ENCODE measurements around the gene VPS13A. TPM values are rescaled to one million over a fixed set of nuclear protein-coding genes. Genes with fewer than 3 reads are reported as not detected.

The VPS13A gene
- total and polyA plus RNA-seq, 2 experiments from 2014 or later = 13.2 to 65.6 TPM

DNA sequence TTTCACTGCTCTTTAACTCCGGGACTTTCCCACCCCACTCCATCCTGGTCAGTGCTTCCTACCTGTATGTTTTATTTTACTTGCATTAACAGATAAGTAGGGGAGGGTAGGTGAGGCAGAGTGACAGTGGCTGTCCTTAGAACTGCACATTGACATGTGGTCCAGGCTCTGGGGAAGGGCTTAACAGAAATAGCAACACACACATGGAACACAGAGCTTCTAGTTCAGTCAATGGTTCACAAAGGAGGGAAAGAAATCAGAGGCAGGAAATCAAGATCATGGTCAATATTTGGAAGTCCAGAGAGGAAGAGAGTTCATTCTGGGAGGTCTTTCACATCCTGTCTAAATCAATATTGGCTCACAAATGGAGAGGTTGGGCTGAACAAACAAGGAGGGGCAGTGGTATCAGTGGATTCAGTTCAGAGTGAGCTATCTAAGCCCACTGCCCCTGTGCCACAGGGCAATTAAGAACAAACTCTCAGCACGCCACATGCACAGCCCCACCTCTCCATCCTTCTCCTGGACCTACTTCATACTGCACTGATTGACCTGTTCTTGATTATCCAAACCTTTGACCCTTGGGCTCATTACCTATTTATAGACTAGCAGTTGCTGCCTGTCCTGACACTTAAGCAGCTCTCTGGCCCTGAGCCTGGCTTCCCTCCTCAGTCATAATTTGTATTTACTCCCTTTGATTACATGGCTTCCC lies 6.2 kb upstream of the VPS13A start:
- Histone ChIP-seq H3K36me3 (replicated peaks; ENCODE audit: insufficient read depth, low read depth) (no peaks in the 10 kb centered on the region), H3K4me2 (no peak overlapping the region), H3K27ac (no peak overlapping the region), H3K4me1 (ENCODE audit: insufficient read depth) (no peaks in the 10 kb centered on the region), H3K27me3 (no peaks in the 10 kb centered on the region), H4K20me1 (ENCODE audit: insufficient read depth, poor library complexity, severe bottlenecking) (no peaks in the 10 kb centered on the region), H3K9me2 (replicated peaks; ENCODE audit: insufficient read depth) (no peaks in the 10 kb centered on the region), H3K9me3 (ENCODE audit: low read depth) (no peaks in the 10 kb centered on the region), H3K79me2 (no peaks in the 10 kb centered on the region), H3K4me3 (no peak overlapping the region), H2AFZ (no peak overlapping the region)
- peak; percentile 7 for DNase-seq (ENCODE audit: low spot score)
- TF ChIP-seq EZH2phosphoT487 (IDR thresholded peaks at IDR 0.05; ENCODE audit: low read depth, severe bottlenecking, unreplicated experiment) = no peak
- TF ChIP-seq, protein P1, sequence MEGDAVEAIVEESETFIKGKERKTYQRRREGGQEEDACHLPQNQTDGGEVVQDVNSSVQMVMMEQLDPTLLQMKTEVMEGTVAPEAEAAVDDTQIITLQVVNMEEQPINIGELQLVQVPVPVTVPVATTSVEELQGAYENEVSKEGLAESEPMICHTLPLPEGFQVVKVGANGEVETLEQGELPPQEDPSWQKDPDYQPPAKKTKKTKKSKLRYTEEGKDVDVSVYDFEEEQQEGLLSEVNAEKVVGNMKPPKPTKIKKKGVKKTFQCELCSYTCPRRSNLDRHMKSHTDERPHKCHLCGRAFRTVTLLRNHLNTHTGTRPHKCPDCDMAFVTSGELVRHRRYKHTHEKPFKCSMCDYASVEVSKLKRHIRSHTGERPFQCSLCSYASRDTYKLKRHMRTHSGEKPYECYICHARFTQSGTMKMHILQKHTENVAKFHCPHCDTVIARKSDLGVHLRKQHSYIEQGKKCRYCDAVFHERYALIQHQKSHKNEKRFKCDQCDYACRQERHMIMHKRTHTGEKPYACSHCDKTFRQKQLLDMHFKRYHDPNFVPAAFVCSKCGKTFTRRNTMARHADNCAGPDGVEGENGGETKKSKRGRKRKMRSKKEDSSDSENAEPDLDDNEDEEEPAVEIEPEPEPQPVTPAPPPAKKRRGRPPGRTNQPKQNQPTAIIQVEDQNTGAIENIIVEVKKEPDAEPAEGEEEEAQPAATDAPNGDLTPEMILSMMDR (IDR thresholded peaks at IDR 0.05; ENCODE audit: poor library complexity) = no peak
- TF ChIP-seq EZH2 (IDR thresholded peaks at IDR 0.05; ENCODE audit: borderline replicate concordance) = no peak
- WGBS (ENCODE audit: low lambda C conversion rate, missing lambda C conversion rate) = 80% methylated on average over 2 of the region's 2 CpGs

DNA sequence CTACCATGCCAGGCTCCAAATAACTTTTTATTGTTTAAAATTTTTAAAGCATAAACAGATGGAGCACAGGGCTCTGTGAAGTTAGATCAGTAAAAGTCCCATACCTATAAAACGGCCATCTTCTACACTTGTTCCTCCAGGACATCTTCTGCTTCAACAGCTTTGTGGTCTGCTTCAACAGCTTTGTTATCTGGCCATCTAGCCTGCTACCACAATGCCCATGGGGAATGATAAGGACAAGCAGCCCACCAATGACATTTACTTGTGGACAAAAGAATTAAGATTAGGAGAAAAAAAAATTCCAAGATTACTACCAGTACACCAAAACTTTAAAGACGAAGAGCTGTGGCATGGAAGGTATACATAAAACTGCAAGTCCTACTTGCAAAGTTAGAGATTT lies 2.2 kb upstream of the VPS13A start:
- no peaks in the 10 kb centered on the region for H3K36me3 ChIP-seq (replicated peaks; ENCODE audit: insufficient read depth, low read depth)
- 54% methylated on average over 2 of the region's 2 CpGs for whole genome bisulfite sequencing (ENCODE audit: low lambda C conversion rate, missing lambda C conversion rate)
- no peak overlapping the region for H3K27ac ChIP-seq
- H3K4me3 ChIP-seq = no peak overlapping the region
- TF ChIP-seq EZH2 (IDR thresholded peaks at IDR 0.05; ENCODE audit: borderline replicate concordance) (no peak), EZH2phosphoT487 (IDR thresholded peaks at IDR 0.05; ENCODE audit: low read depth, severe bottlenecking, unreplicated experiment) (no peak)
- H3K9me3 ChIP-seq (ENCODE audit: low read depth) = no peaks in the 10 kb centered on the region
- H3K4me1 ChIP-seq (ENCODE audit: insufficient read depth) = peaks cover 4% of the 10 kb centered on the region
- peaks cover 16% of the 10 kb centered on the region for H3K79me2 ChIP-seq
- H3K4me2 ChIP-seq = no peak overlapping the region
- no peaks in the 10 kb centered on the region for H3K9me2 ChIP-seq (replicated peaks; ENCODE audit: insufficient read depth)
- no peak for DNase-seq (ENCODE audit: low spot score)
- H3K27me3 ChIP-seq = no peaks in the 10 kb centered on the region
- H4K20me1 ChIP-seq (ENCODE audit: insufficient read depth, poor library complexity, severe bottlenecking) = no peaks in the 10 kb centered on the region
- H2AFZ ChIP-seq = no peak overlapping the region

DNA sequence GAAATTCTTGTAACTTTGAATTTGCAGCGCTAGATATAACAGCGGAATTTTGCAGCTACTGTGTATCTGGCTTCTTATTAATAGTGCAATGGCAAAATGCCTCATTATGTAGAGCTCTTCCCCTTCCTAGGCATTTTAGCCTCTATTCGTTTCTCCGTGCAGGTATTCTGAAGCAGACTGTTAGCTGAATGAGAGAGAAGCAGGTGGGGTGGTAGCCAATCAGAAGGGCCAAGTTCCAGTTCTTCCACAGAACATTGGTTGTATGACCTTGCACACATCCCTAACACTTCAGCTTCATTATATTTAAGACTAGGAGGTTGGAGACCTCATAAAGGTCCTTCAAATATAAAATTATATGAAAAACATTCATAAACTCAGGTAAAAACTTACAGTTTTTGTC lies 1.2 kb upstream of the VPS13A start:
- H3K4me2 ChIP-seq = peak overlapping the region; percentile 67
- H3K27me3 ChIP-seq = no peaks in the 10 kb centered on the region
- no peaks in the 10 kb centered on the region for H3K36me3 ChIP-seq (replicated peaks; ENCODE audit: insufficient read depth, low read depth)
- TF ChIP-seq, protein P1 (IDR thresholded peaks at IDR 0.05; ENCODE audit: poor library complexity) = no peak
- no peak for TF ChIP-seq EZH2 (IDR thresholded peaks at IDR 0.05; ENCODE audit: borderline replicate concordance)
- H3K9me3 ChIP-seq (ENCODE audit: low read depth) = no peaks in the 10 kb centered on the region
- no peak overlapping the region for H3K27ac ChIP-seq
- WGBS (ENCODE audit: low lambda C conversion rate, missing lambda C conversion rate) = 70% methylated on average over 4 of the region's 4 CpGs
- H3K9me2 ChIP-seq (replicated peaks; ENCODE audit: insufficient read depth) = no peaks in the 10 kb centered on the region
- peaks cover 4% of the 10 kb centered on the region for H3K4me1 ChIP-seq (ENCODE audit: insufficient read depth)
- H3K79me2 ChIP-seq = peaks cover 25% of the 10 kb centered on the region
- no peak for DNase-seq (ENCODE audit: low spot score)
- no peaks in the 10 kb centered on the region for H4K20me1 ChIP-seq (ENCODE audit: insufficient read depth, poor library complexity, severe bottlenecking)
- H3K4me3 ChIP-seq = no peak overlapping the region
- no peak overlapping the region for H2AFZ ChIP-seq

DNA sequence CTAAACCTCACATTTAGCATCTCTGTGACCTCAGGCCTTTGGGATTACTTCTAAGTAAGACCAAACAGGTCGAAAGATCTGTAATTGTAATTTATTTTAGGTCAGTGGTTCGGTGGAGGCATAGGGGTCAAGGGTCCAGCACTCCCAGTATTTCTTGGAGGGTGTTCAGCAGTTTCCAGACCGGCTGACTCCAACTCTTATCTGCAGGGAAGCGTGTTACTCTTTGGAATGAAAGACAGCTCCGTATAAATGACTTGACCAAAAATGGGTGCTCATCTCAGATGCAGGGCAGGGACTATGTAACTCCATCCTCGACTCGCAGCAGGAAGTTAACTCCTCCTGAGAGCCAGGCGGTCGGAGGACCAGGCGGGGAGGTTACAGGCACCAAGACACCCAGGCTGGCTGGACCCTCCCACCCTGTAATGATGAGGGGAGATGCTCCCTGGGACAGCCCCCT lies 620 bp upstream of the VPS13A start:
- no peak for TF ChIP-seq EZH2phosphoT487 (IDR thresholded peaks at IDR 0.05; ENCODE audit: low read depth, severe bottlenecking, unreplicated experiment)
- no peak for TF ChIP-seq EZH2 (IDR thresholded peaks at IDR 0.05; ENCODE audit: borderline replicate concordance)
- TF ChIP-seq, protein P1 (IDR thresholded peaks at IDR 0.05; ENCODE audit: poor library complexity) = no peak
- WGBS (ENCODE audit: low lambda C conversion rate, missing lambda C conversion rate) = under 1% methylated on average over 10 of the region's 10 CpGs
- Histone ChIP-seq H3K27ac (peak overlapping the region; percentile 20), H3K36me3 (replicated peaks; ENCODE audit: insufficient read depth, low read depth) (no peaks in the 10 kb centered on the region), H3K4me3 (peak overlapping the region; percentile 40), H3K79me2 (peaks cover 31% of the 10 kb centered on the region), H4K20me1 (ENCODE audit: insufficient read depth, poor library complexity, severe bottlenecking) (no peaks in the 10 kb centered on the region), H2AFZ (peak overlapping the region; percentile 37), H3K4me1 (ENCODE audit: insufficient read depth) (peaks cover 4% of the 10 kb centered on the region), H3K27me3 (no peaks in the 10 kb centered on the region), H3K4me2 (peak overlapping the region; percentile 67), H3K9me2 (replicated peaks; ENCODE audit: insufficient read depth) (no peaks in the 10 kb centered on the region), H3K9me3 (ENCODE audit: low read depth) (no peaks in the 10 kb centered on the region)
- DNase-seq (ENCODE audit: low spot score) = no peak
